HG03558 (cell line): ENCODE results near the gene ARF1.
A peak's percentile ranks its signal among the peaks of the same experiment; 100 is the strongest.

ENCODE experiments used
- ATAC-seq: cut with Tn5 transposase; IDR thresholded peaks from one replicate; pipeline ENCODE4 v1.9.1; 2021; ENCODE audit warnings: moderate number of reproducible peaks; ENCODE audit not compliant: unreplicated experiment; ENCODE audit errors: extremely low read depth

Gene ARF1

DNA sequence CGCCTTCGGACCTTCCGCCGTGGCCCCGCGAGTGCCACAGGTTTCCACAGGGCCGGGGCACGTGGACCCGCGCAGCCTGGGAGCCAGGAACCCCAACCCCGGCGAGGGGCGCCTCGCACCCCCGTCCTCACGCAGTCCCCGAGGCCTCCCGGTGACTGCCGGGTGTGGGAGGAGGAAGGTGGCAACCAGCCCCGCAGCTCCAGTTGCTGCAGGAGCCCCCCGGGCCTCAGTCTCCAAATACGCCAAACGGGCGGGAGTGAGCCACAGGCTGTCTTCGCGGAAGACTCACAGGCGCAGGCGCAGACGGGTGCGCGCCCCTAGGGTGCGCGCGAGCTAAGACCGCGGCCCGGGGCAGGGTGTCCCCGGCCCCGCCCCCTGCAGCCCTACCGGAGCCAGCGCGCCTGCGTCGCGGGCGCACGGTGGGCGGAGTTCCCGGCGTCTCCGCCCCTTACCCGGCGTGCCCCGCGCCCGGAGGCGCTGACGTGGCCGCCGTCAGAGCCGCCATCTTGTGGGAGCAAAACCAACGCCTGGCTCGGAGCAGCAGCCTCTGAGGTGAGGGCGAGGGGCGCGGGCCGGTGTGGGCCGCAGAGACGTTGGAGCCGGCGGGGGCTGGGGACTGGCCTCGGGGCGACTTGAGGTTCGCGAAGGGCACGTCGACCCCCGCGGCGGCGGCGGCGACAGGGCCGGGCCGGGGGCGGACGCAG, at the start of gene ARF1:
Gene ARF1, plus strand, starts transcription at position 495 of the 704 bp plus-strand sequence. CDS start 14,407 bp downstream, outside the sequence.
- peak; percentile 52 for ATAC-seq

- no peak for ATAC-seq
These were observed 49.1 kb upstream of the ARF1 start for GRCh38 chr1:228033376-228033775.

DNA sequence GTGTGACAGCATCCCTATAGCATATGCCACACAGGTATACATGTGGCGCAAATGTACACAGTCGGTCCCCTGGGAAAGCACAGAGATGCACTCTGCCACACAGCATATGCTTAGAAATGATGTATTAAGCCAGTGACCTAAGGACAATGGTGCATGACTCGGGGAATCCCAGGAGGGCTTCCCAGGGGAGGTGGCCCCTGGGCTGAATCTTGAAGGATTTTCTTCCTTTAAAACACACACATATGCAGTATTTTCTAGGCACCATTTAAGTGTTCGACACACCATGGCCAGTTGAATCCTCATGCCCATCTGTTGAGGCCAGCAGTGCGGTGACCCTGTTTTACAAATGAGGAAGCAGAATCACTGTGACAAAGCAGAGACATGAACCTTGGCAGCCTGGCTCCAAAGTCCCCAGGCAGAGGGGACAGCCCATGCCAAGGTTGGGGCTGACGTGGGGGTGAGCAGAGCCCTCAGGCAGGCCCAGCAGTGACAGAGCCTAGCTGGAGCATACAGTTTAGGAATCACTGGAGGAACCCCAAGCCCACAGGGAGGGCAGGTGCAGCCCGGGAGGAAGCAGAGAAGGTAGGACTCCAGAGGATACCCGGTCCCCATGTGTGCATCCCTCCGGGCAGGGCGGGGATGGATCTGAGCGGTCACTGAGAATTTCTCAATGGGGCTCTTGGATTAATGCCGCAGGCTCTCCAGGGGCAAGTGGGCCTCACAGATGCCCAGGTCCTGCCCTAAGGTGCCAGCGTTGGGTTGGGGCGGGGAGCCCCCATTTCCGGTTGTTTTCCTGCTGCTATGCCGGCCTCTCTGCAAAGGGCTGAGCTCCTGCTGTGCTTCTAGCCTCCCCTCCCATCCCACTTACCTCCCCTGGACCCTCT, 47.3 kb upstream of the ARF1 start:
- ATAC-seq: no peak

DNA sequence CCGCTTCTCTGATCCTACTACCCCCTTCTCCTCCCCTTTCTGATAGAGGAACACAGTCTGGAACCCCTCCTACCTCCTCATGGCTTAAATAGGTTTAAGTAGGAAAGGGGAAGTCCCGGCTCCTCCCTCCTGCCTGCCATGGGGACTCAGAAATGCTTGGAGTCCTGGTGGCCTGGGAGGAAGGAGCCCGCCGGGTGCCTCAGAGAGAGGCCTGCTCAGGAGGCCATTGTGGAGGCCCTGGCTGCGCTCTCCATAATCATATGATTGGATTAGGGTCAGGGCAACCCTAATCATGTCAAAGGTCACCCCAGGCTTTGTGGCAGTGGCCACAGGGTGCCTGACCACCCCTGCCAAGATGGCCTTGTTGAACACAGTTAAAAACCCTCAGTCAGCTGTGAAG, 46.7 kb upstream of the ARF1 start:
- ATAC-seq: no peak

DNA sequence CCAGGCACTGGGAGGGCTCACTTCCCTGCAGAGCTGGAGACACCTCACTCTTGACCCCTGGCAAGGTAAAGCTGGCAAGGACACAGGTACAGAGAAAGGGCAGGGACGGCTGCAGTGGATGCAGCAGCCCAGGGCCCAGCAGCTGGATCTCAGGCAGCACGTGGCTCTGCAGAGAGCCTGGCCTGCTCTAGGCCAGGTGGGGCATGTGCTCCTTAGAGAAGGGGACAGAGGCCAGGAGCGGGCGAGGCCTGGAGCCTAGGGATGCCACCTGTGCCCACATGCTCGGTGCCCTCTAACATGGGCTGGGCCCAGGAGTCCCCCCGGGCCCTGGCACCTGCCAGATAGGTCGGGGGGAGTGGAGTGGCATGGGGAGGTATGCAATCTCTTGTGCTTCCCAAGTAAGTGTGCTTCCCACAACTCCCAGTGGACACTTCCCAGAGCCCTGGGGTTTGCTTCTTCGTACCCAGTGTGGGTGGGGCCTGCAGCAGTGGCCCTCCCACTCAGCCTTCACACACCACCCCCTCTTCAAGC, 45.7 kb upstream of the ARF1 start:
- no peak for ATAC-seq

GRCh38 chr1:228037401-228038386, 44.8 kb upstream of the ARF1 start:
- ATAC-seq: peak; percentile 90

- no peak for ATAC-seq
These were observed 44.0 kb upstream of the ARF1 start for GRCh38 chr1:228038387-228039005.

GRCh38 chr1:228039006-228039903, 43.3 kb upstream of the ARF1 start:
- ATAC-seq: no peak

GRCh38 chr1:228039986-228040385, 42.5 kb upstream of the ARF1 start:
- ATAC-seq: no peak

- no peak for ATAC-seq
These were observed 41.2 kb upstream of the ARF1 start for GRCh38 chr1:228041316-228041715.

- ATAC-seq: no peak
These were observed 40.0 kb upstream of the ARF1 start for GRCh38 chr1:228042508-228042907.

DNA sequence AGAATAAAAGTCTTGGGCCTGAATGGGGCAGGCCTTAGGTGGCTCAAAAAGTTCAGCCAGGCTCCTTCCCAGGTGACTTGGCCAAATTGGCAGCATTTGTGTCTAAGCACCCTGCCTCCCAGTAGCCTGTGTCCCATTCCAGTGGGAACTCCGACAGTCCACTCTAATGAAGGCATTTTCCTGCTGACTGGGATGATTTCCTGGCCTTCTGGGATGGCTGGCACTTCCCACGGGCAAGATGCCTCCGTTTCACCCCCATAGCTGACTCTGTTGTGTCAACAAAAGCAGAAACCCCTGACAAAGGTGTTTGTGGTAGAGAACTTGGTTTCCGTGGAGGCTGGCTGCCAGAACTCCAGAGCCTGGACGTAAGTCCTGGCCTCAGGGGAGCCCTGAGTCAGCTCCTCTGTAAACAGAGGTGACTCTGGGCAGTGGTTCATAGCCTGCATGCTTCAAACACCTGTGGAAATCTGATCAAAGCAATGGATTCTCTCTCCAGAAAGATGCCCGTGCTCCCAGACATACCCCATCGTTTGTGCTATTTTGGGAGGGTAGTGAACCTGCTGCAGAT, 39.1 kb upstream of the ARF1 start:
- ATAC-seq: no peak

DNA sequence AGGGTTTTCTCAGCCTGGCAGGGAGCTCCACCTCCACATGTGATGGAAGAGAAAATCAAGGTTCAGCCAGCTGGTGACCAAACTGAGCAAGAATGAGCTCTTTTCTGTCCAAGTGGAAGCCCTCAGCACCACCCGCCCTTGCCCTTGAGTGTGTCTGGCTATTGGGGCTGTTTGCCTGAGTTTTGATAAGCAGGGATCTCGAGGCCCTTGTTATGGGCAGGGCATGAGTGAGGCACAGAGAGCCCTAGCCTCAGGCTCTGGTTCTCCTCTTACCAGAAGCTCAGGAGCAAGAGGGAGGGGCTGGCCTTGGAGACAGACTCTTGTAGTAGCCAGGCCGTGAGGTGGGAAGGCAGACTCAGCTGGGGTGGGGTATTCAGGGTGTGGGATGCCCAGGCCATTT, 37.5 kb upstream of the ARF1 start:
- ATAC-seq: no peak

- ATAC-seq: no peak
These were observed 37.1 kb upstream of the ARF1 start for GRCh38 chr1:228045405-228045804.

GRCh38 chr1:228045871-228046270, 36.6 kb upstream of the ARF1 start:
- ATAC-seq: no peak

GRCh38 chr1:228046421-228047182, 35.9 kb upstream of the ARF1 start:
- ATAC-seq: no peak

DNA sequence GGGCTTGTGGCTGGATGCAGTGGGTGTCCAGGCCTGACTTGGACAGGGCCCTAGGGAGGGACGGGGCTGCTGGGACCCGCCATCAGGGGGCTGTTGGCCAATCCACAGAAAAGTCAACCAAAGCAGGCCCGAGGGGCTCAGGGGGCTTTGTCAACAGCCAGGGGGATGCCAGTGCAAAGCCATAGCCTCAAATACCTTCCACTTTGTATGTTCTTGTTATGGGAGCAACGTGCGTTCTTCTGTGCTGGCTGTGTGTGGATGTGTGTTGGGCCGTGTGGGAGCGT, 35.4 kb upstream of the ARF1 start:
- ATAC-seq: no peak

DNA sequence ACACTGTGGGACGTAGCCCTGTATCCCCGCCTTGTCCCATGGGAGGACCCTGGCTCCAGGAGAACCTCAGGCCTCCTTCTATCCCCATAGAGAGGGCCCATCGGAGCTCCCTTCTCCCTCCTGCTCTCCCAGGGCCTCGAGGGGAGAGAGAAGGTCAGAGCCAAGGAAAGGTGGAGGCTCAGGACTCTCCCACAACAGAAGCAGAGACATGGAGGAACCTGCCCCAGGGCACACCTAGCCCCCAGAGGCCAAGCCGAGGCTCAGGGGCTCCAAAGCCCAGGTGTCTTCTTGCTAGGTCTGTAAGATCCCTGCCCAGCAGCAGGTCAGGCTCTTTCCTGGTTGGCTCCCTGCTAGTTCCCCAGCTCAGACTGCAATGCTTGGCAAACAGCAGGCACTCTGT, 34.4 kb upstream of the ARF1 start:
- ATAC-seq: no peak
